Fibroblast of skin of left quadriceps (primary cell): ENCODE results near the gene AGK.

ENCODE experiments used
- DNase-seq, 2 experiments: peaks; one replicate each; pipeline ENCODE4 v3.0.0-alpha.2; 2013; ENCODE audit warnings: low read depth in 2 of 2

AGK gene

DNA sequence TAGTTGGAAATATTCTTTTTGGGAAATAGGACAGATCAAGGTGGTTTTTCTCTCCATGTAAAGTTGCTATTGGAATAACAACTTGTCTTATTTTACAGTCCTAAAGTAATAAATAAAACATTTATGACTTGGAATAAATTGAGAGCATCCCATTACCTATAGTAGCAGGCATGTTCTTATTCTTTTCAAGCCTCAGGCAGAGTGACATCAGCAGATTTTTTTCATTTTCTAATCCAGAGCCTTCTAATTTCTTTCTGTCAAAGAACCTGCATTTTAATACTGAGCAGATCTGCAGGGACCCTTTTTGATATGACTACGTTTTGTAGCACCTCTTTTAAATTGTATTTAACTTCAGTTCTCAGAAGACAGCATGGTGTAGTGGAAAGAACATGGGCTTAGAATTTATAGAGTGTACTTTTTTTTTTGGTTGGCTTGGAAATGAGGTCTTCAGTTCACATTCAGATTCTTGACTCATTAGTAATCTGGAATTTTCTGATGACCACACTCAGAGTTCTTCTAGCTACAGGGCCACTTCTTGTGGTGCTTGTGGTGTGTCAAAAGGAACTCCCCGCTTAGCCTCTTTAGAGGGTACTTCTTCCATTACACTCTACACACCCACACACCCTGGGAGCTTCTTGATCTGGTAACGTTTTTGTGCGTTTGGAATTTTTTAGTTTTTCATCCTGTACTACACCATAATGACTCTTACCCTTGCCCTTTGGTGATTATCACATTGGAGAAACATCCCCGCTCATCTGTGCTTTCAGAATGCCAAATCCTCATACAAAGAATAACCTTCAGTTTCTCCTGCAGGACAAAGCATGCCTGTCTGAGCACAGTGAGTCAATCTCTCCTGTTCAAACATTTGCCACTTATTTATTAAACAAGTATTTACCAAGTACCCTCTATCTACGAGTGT, 34.6 kb downstream of the AGK start:
- peak; percentile 72 to 74 for DNase-seq

DNA sequence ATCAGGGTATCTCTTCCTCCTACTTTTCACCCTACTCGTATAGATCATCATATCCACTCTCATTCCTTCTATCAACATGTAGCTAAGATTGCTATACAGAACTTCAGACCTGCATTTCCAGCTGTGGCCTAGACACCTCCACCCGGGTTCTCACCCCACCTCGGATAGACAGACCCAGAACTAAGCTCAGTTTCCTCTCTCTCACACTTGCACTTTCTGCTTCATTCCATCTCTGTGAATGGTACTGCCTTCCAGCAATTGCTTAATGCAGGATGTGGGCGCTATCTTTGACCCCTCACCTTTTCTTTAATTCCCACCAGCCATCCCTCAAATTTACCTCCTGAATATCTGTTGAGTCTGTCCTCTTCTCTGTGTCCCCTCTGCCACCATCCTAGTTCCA, 35.7 kb downstream of the AGK start:
- no peak for DNase-seq

DNA sequence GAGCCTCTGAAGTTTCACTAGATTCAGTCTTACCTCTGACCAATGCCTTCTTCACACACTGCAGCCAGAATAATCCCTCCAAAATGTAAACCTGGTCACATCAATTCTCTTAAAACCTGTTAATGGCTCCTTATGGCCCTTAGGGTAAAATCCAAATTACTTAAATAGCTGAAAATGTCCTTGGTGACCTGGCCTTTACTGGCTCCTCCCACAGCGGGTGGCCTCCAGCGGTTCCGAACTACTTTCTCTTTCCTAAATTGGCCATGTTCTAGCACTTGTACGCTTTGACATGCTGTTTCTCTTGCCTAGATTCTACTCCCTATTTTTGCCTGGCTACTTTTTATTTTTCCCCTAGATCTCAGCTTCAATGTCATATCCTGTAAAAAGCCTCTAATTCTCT, 36.1 kb downstream of the AGK start:
- DNase-seq, result no peak

- DNase-seq, result no peak
Observed at GRCh38 chr7:141588912-141589311, 37.7 kb downstream of the AGK start.

- no peak for DNase-seq
Observed at GRCh38 chr7:141590071-141590470, 38.9 kb downstream of the AGK start.

- no peak for DNase-seq
Observed at GRCh38 chr7:141590666-141591065, 39.5 kb downstream of the AGK start.

DNA sequence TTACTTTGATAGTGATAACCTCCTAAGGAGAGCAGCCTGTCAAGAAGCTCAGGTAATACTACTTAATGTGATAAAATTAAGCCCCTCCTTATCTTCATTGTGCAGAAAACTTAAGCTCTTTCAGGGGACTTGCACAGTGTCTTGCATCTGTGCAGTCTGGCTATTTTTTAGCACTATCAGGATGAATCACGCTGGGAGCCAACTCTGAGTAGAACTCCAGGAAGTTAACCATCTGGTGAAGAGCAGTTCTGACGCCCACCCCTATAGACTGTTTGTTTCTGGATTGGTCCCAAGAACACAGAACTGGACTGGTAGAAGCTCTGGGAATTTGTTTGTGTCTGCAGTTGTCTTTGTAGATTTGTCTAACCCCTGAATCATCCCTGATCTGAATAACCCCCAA, 41.9 kb downstream of the AGK start:
- DNase-seq, result peak; percentile 41

GRCh38 chr7:141597966-141598365, 46.8 kb downstream of the AGK start:
- no peak for DNase-seq

DNA sequence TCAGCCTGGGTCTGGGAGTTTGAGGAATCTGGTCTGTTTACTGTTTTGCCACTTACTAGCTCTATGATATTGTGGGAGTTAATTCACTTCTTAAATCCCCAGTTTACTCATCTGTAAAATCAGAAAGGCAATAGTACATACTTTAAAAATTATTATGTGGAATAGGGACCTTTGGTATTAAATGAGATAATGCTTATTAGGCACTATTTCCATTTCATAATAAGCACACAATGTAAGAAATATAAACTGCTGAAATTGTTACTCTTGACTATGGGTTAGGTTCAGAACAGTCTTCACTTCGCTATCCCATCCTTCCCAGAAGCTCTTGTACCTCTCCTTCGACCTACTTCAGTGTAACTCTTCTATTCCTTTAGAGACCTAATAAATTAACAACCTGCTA, 47.2 kb downstream of the AGK start:
- no peak for DNase-seq

GRCh38 chr7:141600168-141601006, 49.2 kb downstream of the AGK start:
- DNase-seq, result no peak

DNA sequence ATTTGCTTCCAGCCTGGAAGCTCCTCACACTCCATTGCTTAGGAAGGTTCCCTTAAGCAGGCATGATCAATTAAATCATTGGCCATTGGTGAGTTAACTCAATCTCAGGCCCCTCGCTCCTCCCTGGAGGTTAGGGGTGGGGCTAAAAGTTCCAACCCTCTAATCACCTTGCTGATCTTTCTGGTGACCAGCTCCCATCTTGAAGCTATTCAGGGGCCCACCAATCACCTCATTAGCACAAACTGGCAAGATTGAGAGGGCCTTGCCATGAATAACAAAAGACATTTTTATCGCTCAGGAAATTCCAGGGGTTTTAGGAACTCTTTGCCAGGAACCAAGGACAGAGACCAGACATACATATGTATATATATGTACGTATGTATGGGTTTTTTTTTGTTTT, 58.4 kb downstream of the AGK start:
- DNase-seq, result no peak

- no peak for DNase-seq
Observed at GRCh38 chr7:141610671-141611070, 59.5 kb downstream of the AGK start.

DNA sequence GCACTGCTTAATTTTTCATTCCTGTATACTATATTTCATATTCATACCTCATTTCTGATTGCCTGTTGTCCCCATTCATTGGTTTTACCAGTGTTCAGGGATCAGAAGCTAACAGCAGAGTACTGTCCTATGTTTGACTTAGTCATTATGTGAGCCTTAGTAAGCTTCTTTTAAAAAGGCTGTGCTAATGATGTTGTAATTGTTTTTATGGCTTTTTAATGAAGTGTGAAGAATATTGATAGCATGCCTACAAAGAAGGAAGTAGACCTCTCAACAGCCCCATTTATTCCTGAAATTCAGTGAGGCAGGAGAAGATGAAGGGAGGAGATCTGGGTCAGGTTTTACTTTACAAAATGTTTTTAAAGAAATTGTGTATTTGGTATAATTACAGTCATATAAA, 61.7 kb downstream of the AGK start:
- no peak for DNase-seq

DNA sequence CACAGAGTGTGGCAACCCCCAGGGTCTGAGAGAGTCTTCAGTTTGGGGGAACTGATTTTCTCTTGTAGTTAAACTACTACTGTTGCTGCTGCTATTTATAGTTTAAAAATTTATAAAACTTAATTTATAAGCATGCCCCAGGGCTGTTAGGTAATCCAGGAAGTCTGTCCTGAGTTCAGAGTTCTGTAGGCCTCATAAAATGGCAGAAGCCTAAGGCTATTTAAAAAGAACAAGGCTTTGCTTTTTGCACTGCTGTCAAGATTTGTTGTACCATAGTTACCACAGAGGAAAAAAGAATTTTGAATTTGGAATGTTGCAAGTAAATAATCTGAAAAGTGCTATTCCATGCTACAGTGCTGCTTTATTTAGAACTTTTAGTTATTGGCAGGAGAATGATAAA, 66.1 kb downstream of the AGK start:
- DNase-seq, result no peak

DNA sequence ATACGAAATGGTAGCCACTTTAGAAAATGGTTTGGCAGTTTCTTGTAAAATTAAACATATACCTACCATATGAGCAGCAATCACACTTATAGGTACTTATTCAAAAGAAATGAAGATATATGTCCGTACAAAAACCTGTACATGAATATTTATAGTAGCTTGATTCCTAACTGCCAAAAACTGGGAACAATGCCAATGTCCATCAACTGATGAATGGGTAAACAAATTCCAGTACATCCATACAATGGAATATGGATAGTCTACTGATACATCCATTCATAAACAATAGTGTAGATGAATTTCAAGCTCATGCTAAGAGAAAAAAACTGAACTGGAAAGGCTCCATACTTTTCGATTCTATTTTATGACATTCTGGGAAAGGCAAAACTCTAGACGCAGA, 68.5 kb downstream of the AGK start:
- DNase-seq, result no peak

DNA sequence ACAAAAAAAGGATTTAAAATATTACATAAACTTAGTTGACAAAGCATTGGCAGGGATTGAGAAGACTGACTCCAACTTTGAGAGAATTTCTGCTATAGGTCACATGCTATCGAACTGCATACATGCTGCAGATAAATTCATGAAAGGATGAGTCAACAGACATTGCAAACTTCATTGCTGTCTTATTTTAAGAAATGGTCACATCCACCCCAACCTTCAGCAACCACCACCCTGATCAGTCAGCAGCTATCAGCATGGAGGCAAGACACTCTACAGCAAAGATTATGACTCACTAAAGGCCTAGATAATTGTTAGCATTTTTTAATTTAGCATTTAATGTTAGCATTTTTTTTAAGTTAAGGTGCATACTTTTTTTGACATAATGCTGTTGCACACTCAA, 73.6 kb downstream of the AGK start:
- DNase-seq, result no peak

- no peak for DNase-seq
Observed at GRCh38 chr7:141630621-141631020, 79.4 kb downstream of the AGK start.

- DNase-seq, result no peak
Observed at GRCh38 chr7:141631525-141631924, 80.3 kb downstream of the AGK start.

DNA sequence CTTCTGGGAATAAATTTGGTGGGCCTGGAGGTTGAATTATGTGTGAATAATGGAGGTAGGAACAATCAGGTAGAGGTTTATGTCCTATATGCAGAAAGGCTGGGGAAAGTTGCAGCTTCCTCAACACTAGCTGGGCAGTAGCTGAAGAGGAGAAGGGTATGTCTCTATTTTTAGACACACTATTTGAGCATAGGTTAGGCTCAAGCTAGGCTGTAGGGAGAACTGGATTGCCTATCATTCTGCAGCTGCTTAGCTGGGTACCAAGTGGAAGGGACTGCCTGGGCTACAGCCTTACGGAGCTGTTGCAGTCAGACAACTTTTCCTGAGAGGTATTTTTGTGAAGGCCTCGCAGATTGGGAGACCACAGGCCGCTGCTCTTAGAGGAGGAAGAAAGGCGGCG, 82.9 kb downstream of the AGK start:
- no peak for DNase-seq

GRCh38 chr7:141636053-141636452, 84.8 kb downstream of the AGK start:
- no peak for DNase-seq

- no peak for DNase-seq
Observed at GRCh38 chr7:141640239-141640840, 89.1 kb downstream of the AGK start.

GRCh38 chr7:141641876-141642275, 90.7 kb downstream of the AGK start:
- no peak for DNase-seq

GRCh38 chr7:141645188-141645587, 94.0 kb downstream of the AGK start:
- no peak for DNase-seq
